Activated CD8-positive, alpha-beta T cell treated with anti-CD3 and anti-CD28 coated beads for 36 hours (primary cell): ENCODE results near the gene CHMP5. TPM values are rescaled to one million over a fixed set of nuclear protein-coding genes. Genes with fewer than 3 reads are reported as not detected.
"Not testable (repeated sequence)": the region's sequence is repeated elsewhere in the genome, so short reads cannot be mapped to it uniquely, and the experiment has no call there.

Experiments
- ATAC-seq: fragments of 200-7000 bp; cut with Tn5 transposase; one replicate; pipeline ENCODE4 v1.10.0; 2021; ENCODE audit warnings: mild to moderate bottlenecking, moderate library complexity
- CTCF ChIA-PET: fragments of 350-600 bp; sonication (Branson Sonifier 250); formaldehyde crosslinking; loops from one replicate; lab custom pipeline; 2021; ENCODE audit warnings: antibody characterized with exemption; lab: Charles Lee
- POLR2A ChIA-PET: fragments of 350-600 bp; sonication (Branson Sonifier 250); formaldehyde crosslinking; loops from one replicate; lab custom pipeline; 2021; ENCODE audit warnings: antibody characterized with exemption; lab: Charles Lee
- DNase-seq: peaks from one replicate; pipeline ENCODE4 v3.0.0-alpha.2; 2020
- H3K27ac Mint-ChIP-seq: one replicate; pipeline ENCODE4 v1.8.0; 2021; ENCODE audit warnings: mild to moderate bottlenecking, mixed read lengths
- H3K27me3 Mint-ChIP-seq: one replicate; pipeline ENCODE4 v1.8.0; 2021; ENCODE audit warnings: mixed read lengths
- H3K36me3 Mint-ChIP-seq: one replicate; pipeline ENCODE4 v1.8.0; 2021; ENCODE audit warnings: low read depth, mixed read lengths
- H3K4me1 Mint-ChIP-seq: one replicate; pipeline ENCODE4 v1.8.0; 2021; ENCODE audit warnings: low read depth, mixed read lengths
- H3K4me3 Mint-ChIP-seq: one replicate; pipeline ENCODE4 v1.8.0; 2021; ENCODE audit warnings: mild to moderate bottlenecking, moderate library complexity, mixed read lengths
- H3K9me3 Mint-ChIP-seq: one replicate; pipeline ENCODE4 v1.8.0; 2021; ENCODE audit warnings: mixed read lengths
- intact Hi-C: fragments of 100-400 bp; cut with micrococcal nuclease; formaldehyde crosslinking; loops from one replicate; pipeline ENCODE4 v1.10.0; 2022
- total RNA-seq, 2 experiments: library from RNA; stranded (reverse); gene quantifications; one replicate each; pipeline ENCODE4 v1.2.3, GENCODE V29; 2021
- TF ChIP-seq, protein P1 (sequence below): fragments of 200-600 bp; IDR thresholded peaks from one replicate; pipeline ENCODE4 v1.8.0; 2022; ENCODE audit warnings: antibody characterized with exemption, mild to moderate bottlenecking

CHMP5 gene
- total RNA-seq, 2 experiments from 2014 or later = 64.6 to 74.2 TPM

DNA sequence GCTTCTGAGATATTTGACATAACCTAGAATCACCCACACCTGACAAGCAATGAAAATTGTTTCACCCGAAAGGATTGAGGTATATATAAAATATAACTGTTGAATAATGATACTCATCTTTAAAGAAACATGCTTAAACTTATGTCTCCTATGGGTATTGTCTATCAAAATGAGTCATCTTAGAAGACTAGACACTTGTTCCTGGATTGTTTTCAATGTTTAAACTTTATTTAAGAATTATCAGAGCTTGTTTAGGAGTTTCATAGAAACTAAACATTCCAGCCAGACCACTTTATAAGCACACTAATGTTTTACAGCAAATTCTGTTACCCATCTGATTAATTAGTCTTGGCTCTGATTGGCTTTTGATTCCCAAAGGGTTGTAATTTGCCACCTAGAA lies 45.1 kb downstream of the CHMP5 start:
- Mint-ChIP-seq H3K4me1 (peaks cover 7% of the 10 kb centered on the region), H3K27ac (no peak overlapping the region), H3K9me3 (no peaks in the 10 kb centered on the region), H3K27me3 (no peaks in the 10 kb centered on the region), H3K4me3 (no peak overlapping the region), H3K36me3 (peaks cover 39% of the 10 kb centered on the region)
- ChIA-PET CTCF (interaction anchor here (1.0 kb wide), 2 partner anchors 23 to 65 kb away, joined by 3 to 4 read pairs; no protein-coding TSS in a partner anchor), POLR2A (no interaction called here)
- TF ChIP-seq, protein P1, sequence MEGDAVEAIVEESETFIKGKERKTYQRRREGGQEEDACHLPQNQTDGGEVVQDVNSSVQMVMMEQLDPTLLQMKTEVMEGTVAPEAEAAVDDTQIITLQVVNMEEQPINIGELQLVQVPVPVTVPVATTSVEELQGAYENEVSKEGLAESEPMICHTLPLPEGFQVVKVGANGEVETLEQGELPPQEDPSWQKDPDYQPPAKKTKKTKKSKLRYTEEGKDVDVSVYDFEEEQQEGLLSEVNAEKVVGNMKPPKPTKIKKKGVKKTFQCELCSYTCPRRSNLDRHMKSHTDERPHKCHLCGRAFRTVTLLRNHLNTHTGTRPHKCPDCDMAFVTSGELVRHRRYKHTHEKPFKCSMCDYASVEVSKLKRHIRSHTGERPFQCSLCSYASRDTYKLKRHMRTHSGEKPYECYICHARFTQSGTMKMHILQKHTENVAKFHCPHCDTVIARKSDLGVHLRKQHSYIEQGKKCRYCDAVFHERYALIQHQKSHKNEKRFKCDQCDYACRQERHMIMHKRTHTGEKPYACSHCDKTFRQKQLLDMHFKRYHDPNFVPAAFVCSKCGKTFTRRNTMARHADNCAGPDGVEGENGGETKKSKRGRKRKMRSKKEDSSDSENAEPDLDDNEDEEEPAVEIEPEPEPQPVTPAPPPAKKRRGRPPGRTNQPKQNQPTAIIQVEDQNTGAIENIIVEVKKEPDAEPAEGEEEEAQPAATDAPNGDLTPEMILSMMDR = no peak
- intact Hi-C loops = no loop called here
- ATAC-seq (no peak), DNase-seq (no peak)

DNA sequence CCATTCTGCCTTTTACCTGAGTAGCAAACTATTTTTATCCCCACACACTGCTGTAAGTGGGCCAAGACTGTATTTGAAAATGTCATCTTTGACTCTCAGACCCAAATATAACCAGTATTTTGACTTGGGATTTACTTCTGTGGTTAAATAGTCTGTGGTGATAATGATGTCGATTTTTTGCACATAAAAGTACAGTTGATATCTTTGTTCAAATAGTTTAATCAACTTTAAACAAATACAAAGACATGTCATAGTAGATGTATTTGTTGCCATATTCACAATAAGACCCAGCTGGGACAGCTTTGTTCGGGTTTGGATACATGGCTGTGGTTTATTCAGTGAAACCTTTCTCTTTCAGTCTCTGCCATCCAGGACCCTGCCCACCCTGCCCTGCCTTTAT lies 45.9 kb downstream of the CHMP5 start:
- ChIA-PET CTCF (interaction anchor here (1.0 kb wide), 1 partner anchor 24 kb away, joined by 3 read pairs; no protein-coding TSS in a partner anchor), POLR2A (interaction anchor here (1.0 to 1.4 kb wide), 2 partner anchors 14 to 39 kb away, joined by 3 read pairs; no protein-coding TSS in a partner anchor)
- DNase-seq (no peak), ATAC-seq (no peak)
- Mint-ChIP-seq H3K9me3 (no peaks in the 10 kb centered on the region), H3K4me3 (no peak overlapping the region), H3K36me3 (peaks cover 42% of the 10 kb centered on the region), H3K27me3 (no peaks in the 10 kb centered on the region), H3K4me1 (peaks cover 7% of the 10 kb centered on the region), H3K27ac (peak overlapping the region; percentile 24)
- intact Hi-C loops = no loop called here
- TF ChIP-seq, protein P1 = no peak

DNA sequence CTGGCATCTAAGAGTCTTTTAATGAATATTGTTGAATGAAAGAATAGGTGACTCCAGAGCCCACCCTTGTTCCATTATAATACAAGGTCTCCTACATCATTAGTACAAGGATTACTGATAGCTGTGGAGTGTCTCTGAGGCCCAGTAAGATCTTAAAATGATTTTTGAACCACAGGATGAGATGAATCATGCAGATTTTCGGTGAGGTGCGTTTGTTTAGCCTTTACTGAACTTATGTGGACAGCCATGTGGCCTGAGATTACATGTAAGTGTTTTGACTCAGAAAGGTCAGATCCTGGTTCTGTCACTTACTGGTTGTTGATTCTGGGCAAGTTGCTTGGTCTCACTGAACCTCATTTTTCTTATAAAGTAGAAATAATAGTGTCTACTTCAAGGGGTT lies 47.1 kb downstream of the CHMP5 start:
- POLR2A ChIA-PET = no interaction called here
- H3K27me3 Mint-ChIP-seq = no peaks in the 10 kb centered on the region

DNA sequence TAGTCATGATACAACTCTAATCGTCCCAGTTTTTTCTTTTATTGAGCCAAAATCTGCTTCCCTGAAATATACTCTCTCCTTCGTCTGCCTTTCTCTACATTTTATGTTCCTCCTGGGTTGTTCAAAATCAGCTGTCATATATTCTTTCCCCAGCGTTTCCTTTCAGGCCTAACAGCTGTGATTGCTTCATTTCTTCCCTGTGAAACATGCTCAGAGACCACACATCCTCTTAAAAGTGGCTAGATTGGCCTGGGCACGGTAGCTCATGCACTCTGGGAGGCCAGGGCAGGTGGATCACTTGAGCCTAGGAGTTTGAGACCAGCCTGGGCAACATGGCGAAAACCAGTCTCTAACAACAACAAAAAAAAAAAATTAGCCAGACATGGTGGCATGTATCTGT lies 50.5 kb downstream of the CHMP5 start:
- intact Hi-C loops = no loop called here
- DNase-seq (no peak), ATAC-seq (no peak)
- Mint-ChIP-seq H3K4me1 (peaks cover 13% of the 10 kb centered on the region), H3K27ac (no peak overlapping the region), H3K9me3 (no peaks in the 10 kb centered on the region), H3K27me3 (no peaks in the 10 kb centered on the region), H3K36me3 (peaks cover 49% of the 10 kb centered on the region), H3K4me3 (no peak overlapping the region)
- CTCF ChIA-PET = interaction anchor here (1.0 kb wide), 1 partner anchor 8 kb away, joined by 3 read pairs; no protein-coding TSS in a partner anchor
- TF ChIP-seq, protein P1 = no peak
- POLR2A ChIA-PET = no interaction called here

More for the DNA sequence above, 47.1 kb downstream of the CHMP5 start:
- no peaks in the 10 kb centered on the region for H3K9me3 Mint-ChIP-seq
- peak; percentile 62 for ATAC-seq
- peak; percentile 11 for DNase-seq
- peaks cover 7% of the 10 kb centered on the region for H3K4me1 Mint-ChIP-seq
- H3K4me3 Mint-ChIP-seq = no peak overlapping the region
- TF ChIP-seq, protein P1 = no peak
- intact Hi-C loops = no loop called here
- CTCF ChIA-PET = interaction anchor here (0.9 kb wide), 1 partner anchor 25 kb away, joined by 3 read pairs; no protein-coding TSS in a partner anchor
- peaks cover 50% of the 10 kb centered on the region for H3K36me3 Mint-ChIP-seq
- H3K27ac Mint-ChIP-seq = peak overlapping the region; percentile 61

DNA sequence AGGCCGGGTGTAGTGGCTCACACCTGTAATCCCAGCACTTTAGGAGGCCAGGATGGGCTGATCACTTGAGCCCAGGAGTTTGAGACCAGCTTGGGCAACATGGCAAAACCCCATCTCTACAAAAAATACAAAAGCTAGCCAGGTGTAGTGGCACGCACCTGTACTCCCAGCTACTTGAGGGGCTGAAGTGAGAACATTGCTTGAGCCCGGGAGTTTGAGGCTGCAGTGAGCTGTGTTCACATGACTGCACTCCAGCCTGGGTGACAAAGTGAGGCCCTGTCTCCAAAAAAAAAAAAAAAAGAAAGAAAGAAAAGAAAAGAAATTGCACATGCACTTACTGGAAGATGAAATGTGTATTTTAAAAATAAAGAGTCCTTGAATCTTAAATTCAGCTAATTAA lies 52.3 kb downstream of the CHMP5 start:
- ChIA-PET CTCF (interaction anchor here (1.0 to 3.1 kb wide), 3 partner anchors 26 to 57 kb away, joined by 3 to 10 read pairs (median 4); partner anchors contain the start of gene NFX1), POLR2A (interaction anchor here (0.6 to 0.9 kb wide), 3 partner anchors 17 to 38 kb away, joined by 3 to 5 read pairs (median 3); no protein-coding TSS in a partner anchor)
- intact Hi-C loops, ATAC-seq, H3K27me3 Mint-ChIP-seq, H3K27ac Mint-ChIP-seq, DNase-seq, H3K4me3 Mint-ChIP-seq, H3K9me3 Mint-ChIP-seq: not testable (repeated sequence)
- peaks cover 12% of the 10 kb centered on the region for H3K4me1 Mint-ChIP-seq
- peaks cover 53% of the 10 kb centered on the region for H3K36me3 Mint-ChIP-seq
